ENCODE measurements around the gene CACNA1I. TPM values are rescaled to one million over a fixed set of nuclear protein-coding genes. Genes with fewer than 3 reads are reported as not detected.

CACNA1I gene
- total RNA-seq, 1 donor from 2014 or later = 0.60 TPM

- Mint-ChIP-seq H3K4me1 (ENCODE audit: unreplicated experiment) (no peaks in the 10 kb centered on the region), H3K9me3 (no peaks in the 10 kb centered on the region)
These were observed 16.4 kb upstream of the CACNA1I start for GRCh38 chr22:39554151-39554550.

GRCh38 chr22:39556970-39557841 is 13.3 kb upstream of the CACNA1I start:
- H3K9me3 Mint-ChIP-seq = no peaks in the 10 kb centered on the region
- peaks cover 84% of the 10 kb centered on the region for H3K27me3 Mint-ChIP-seq
- H3K4me3 Mint-ChIP-seq = peak overlapping the region; percentile 76
- no peak for DNase-seq (ENCODE audit: extremely low spot score, unreplicated experiment)
- no peak for TF ChIP-seq CTCF (conservative IDR thresholded peaks at IDR 0.05)
- no peak overlapping the region for H3K27ac Mint-ChIP-seq
- no peaks in the 10 kb centered on the region for H3K4me1 Mint-ChIP-seq (ENCODE audit: unreplicated experiment)
- H3K36me3 Mint-ChIP-seq = no peaks in the 10 kb centered on the region

More at GRCh38 chr22:39554151-39554550, 16.4 kb upstream of the CACNA1I start:
- no peak for DNase-seq (ENCODE audit: extremely low spot score, unreplicated experiment)
- Mint-ChIP-seq H3K36me3 (no peaks in the 10 kb centered on the region), H3K27ac (no peak overlapping the region), H3K4me3 (no peak overlapping the region), H3K27me3 (peaks cover 87% of the 10 kb centered on the region)
- TF ChIP-seq CTCF (conservative IDR thresholded peaks at IDR 0.05) = no peak

GRCh38 chr22:39558254-39558727 is 12.3 kb upstream of the CACNA1I start:
- Mint-ChIP-seq H3K36me3 (no peaks in the 10 kb centered on the region), H3K9me3 (no peaks in the 10 kb centered on the region), H3K4me1 (ENCODE audit: unreplicated experiment) (no peaks in the 10 kb centered on the region), H3K4me3 (peak overlapping the region; percentile 79), H3K27me3 (peaks cover 73% of the 10 kb centered on the region), H3K27ac (no peak overlapping the region)
- TF ChIP-seq CTCF (conservative IDR thresholded peaks at IDR 0.05) = no peak
- no peak for DNase-seq (ENCODE audit: extremely low spot score, unreplicated experiment)

- H3K9me3 Mint-ChIP-seq = no peaks in the 10 kb centered on the region
- TF ChIP-seq CTCF (conservative IDR thresholded peaks at IDR 0.05) = no peak
- DNase-seq (ENCODE audit: extremely low spot score, unreplicated experiment) = no peak
- peak overlapping the region; percentile 67 for H3K4me3 Mint-ChIP-seq
- peaks cover 70% of the 10 kb centered on the region for H3K27me3 Mint-ChIP-seq
- no peak overlapping the region for H3K27ac Mint-ChIP-seq
- H3K36me3 Mint-ChIP-seq = no peaks in the 10 kb centered on the region
- no peaks in the 10 kb centered on the region for H3K4me1 Mint-ChIP-seq (ENCODE audit: unreplicated experiment)
These were observed 11.6 kb upstream of the CACNA1I start for GRCh38 chr22:39558950-39559349.

- H3K27me3 Mint-ChIP-seq = peaks cover 63% of the 10 kb centered on the region
- H3K4me3 Mint-ChIP-seq = no peak overlapping the region
- no peaks in the 10 kb centered on the region for H3K4me1 Mint-ChIP-seq (ENCODE audit: unreplicated experiment)
- H3K27ac Mint-ChIP-seq = no peak overlapping the region
- no peaks in the 10 kb centered on the region for H3K36me3 Mint-ChIP-seq
- H3K9me3 Mint-ChIP-seq = no peaks in the 10 kb centered on the region
- DNase-seq (ENCODE audit: extremely low spot score, unreplicated experiment) = no peak
- peak; percentile 60 for TF ChIP-seq CTCF (conservative IDR thresholded peaks at IDR 0.05)
These were observed 11.0 kb upstream of the CACNA1I start for GRCh38 chr22:39559456-39560105.
